RWPE1 (cell line): ENCODE results near the gene PLCH2.

Experiments used
- CTCF ChIA-PET: fragments of 350-600 bp; sonication (Branson Sonifier 250); formaldehyde crosslinking; extraction: SDS; loops from one replicate; lab custom pipeline; 2021; lab: Yijun Ruan, JAX
- POLR2A ChIA-PET: fragments of 400-600 bp; formaldehyde crosslinking; extraction: SDS; loops from one replicate; lab custom pipeline; 2020; ENCODE audit warnings: antibody characterized with exemption; ENCODE audit not compliant: low non-redundant PET; lab: Yijun Ruan, JAX
- DNase-seq: peaks from one replicate; pipeline ENCODE4 v3.0.0; 2012; ENCODE audit warnings: low spot score
- H3K27ac ChIP-seq: fragments of 450-650 bp; 2 replicates; pipeline ENCODE4 v1.5.1; 2017
- CTCF ChIP-seq: fragments of 450-650 bp; conservative IDR thresholded peaks from 2 replicates; pipeline ENCODE4 v1.5.1; 2017; ENCODE audit warnings: low read depth, mild to moderate bottlenecking

PLCH2 gene

GRCh38 chr1:2445162-2445822 is 30.8 kb upstream of the PLCH2 start:
- CTCF ChIA-PET, result no interaction called here
- POLR2A ChIA-PET, result no interaction called here

GRCh38 chr1:2445823-2446215 is 30.3 kb upstream of the PLCH2 start:
- TF ChIP-seq CTCF, result no peak
- peak overlapping the region; percentile 87 for H3K27ac ChIP-seq
- CTCF ChIA-PET, result no interaction called here
- no peak for DNase-seq
- POLR2A ChIA-PET, result no interaction called here

More at GRCh38 chr1:2445162-2445822, 30.8 kb upstream of the PLCH2 start:
- no peak for DNase-seq
- H3K27ac ChIP-seq, result peak overlapping the region; percentile 87
- no peak for TF ChIP-seq CTCF

GRCh38 chr1:2446394-2446793 is 29.7 kb upstream of the PLCH2 start:
- POLR2A ChIA-PET, result no interaction called here
- no peak for TF ChIP-seq CTCF
- peak overlapping the region; percentile 87 for H3K27ac ChIP-seq
- DNase-seq, result no peak
- CTCF ChIA-PET, result no interaction called here

- DNase-seq, result no peak
- TF ChIP-seq CTCF, result no peak
- POLR2A ChIA-PET, result no interaction called here
- CTCF ChIA-PET, result interaction anchor here (0.6 kb wide), 1 partner anchor 1102 kb away, joined by 5 read pairs; no protein-coding TSS in a partner anchor
- peak overlapping the region; percentile 87 for H3K27ac ChIP-seq
These were observed 29.2 kb upstream of the PLCH2 start for GRCh38 chr1:2446861-2447260.

GRCh38 chr1:2447276-2448097 is 28.6 kb upstream of the PLCH2 start:
- no peak for DNase-seq
- ChIA-PET CTCF (interaction anchor here (0.6 kb wide), 2 partner anchors 1089 to 1103 kb away, joined by 5 to 7 read pairs; no protein-coding TSS in a partner anchor), POLR2A (no interaction called here)
- peak overlapping the region; percentile 87 for H3K27ac ChIP-seq
- TF ChIP-seq CTCF, result no peak

- no peak for TF ChIP-seq CTCF
- no peak for DNase-seq
- peak overlapping the region; percentile 87 for H3K27ac ChIP-seq
- ChIA-PET POLR2A (no interaction called here), CTCF (interaction anchor here (0.6 kb wide), 1 partner anchor 1089 kb away, joined by 7 read pairs; no protein-coding TSS in a partner anchor)
These were observed 28.0 kb upstream of the PLCH2 start for GRCh38 chr1:2448098-2448445.
